NCI-H2196 treated with DMSO at 0.1 percent for 48 hours (cell line): Measurements from ENCODE around the gene XBP1.
"Not testable (repeated sequence)": the region's sequence is repeated elsewhere in the genome, so short reads cannot be mapped to it uniquely, and the experiment has no call there.

Source experiments
- DNase-seq: peaks from one replicate; lab custom pipeline; 2025; ENCODE audit not compliant: unreplicated experiment; lab: John Stamatoyannopoulos, UW

Gene XBP1

GRCh38 chr22:28754512-28754911 is 45.9 kb downstream of the XBP1 start:
- DNase-seq = not testable (repeated sequence)

- DNase-seq = no peak
Measured at GRCh38 chr22:28750471-28750881, 49.9 kb downstream of the XBP1 start.
